GM21619 (cell line): ENCODE data around the gene OR6K3.
"Not testable (repeated sequence)": the region's sequence is repeated elsewhere in the genome, so short reads cannot be mapped to it uniquely, and the experiment has no call there.

Experiments
- ATAC-seq: cut with Tn5 transposase; IDR thresholded peaks from one replicate; pipeline ENCODE4 v1.9.1; 2021; ENCODE audit not compliant: unreplicated experiment

Gene OR6K3

GRCh38 chr1:158720620-158721019 lies at the start of gene OR6K3:
TSS of gene OR6K3 (minus strand) at chr1:158720720. CDS start at chr1:158718115, 2,605 bp downstream.
- ATAC-seq = no peak

- no peak for ATAC-seq
These were observed 33.9 kb upstream of the OR6K3 start, which contains the start of gene OR6K6 for GRCh38 chr1:158754420-158754819. TSS of gene OR6K6 (plus strand) at chr1:158754720. CDS start at chr1:158754888, 168 bp downstream.

GRCh38 chr1:158752155-158752712 lies 31.7 kb upstream of the OR6K3 start:
- no peak for ATAC-seq

- ATAC-seq = no peak
These were observed 15.3 kb upstream of the OR6K3 start for GRCh38 chr1:158735848-158736247.

GRCh38 chr1:158732524-158732923 lies 12.0 kb upstream of the OR6K3 start:
- ATAC-seq = no peak

GRCh38 chr1:158731707-158732106 lies 11.2 kb upstream of the OR6K3 start:
- no peak for ATAC-seq

GRCh38 chr1:158730453-158730852 lies 9.9 kb upstream of the OR6K3 start:
- ATAC-seq = no peak

GRCh38 chr1:158728510-158729225 lies 8.1 kb upstream of the OR6K3 start:
- ATAC-seq = no peak

- no peak for ATAC-seq
These were observed 3.9 kb upstream of the OR6K3 start for GRCh38 chr1:158724442-158724841.

- no peak for ATAC-seq
These were observed 856 bp downstream of the OR6K3 start for GRCh38 chr1:158719664-158720063.

GRCh38 chr1:158717344-158717743 lies 3.2 kb downstream of the OR6K3 start:
- no peak for ATAC-seq

GRCh38 chr1:158716335-158716734 lies 4.2 kb downstream of the OR6K3 start:
- peak; percentile 80 for ATAC-seq

- ATAC-seq = no peak
These were observed 5.8 kb downstream of the OR6K3 start for GRCh38 chr1:158714754-158715153.

GRCh38 chr1:158711098-158711497 lies 9.4 kb downstream of the OR6K3 start:
- no peak for ATAC-seq

- no peak for ATAC-seq
These were observed 14.4 kb downstream of the OR6K3 start for GRCh38 chr1:158706096-158706495.

GRCh38 chr1:158700552-158700951 lies 20.0 kb downstream of the OR6K3 start, which contains the start of gene OR6K2:
TSS of gene OR6K2 (minus strand) at chr1:158700652. CDS start at chr1:158700652, 0 bp downstream.
- ATAC-seq = no peak

GRCh38 chr1:158694596-158694995 lies 25.9 kb downstream of the OR6K3 start:
- no peak for ATAC-seq

- ATAC-seq = no peak
These were observed 28.2 kb downstream of the OR6K3 start for GRCh38 chr1:158692356-158692755.

GRCh38 chr1:158691907-158692306 lies 28.6 kb downstream of the OR6K3 start:
- ATAC-seq = no peak

GRCh38 chr1:158691149-158691548 lies 29.4 kb downstream of the OR6K3 start:
- ATAC-seq = not testable (repeated sequence)

GRCh38 chr1:158689875-158690274 lies 30.6 kb downstream of the OR6K3 start:
- no peak for ATAC-seq

- ATAC-seq = no peak
These were observed 31.4 kb downstream of the OR6K3 start for GRCh38 chr1:158689110-158689509.
